ENCODE data around the gene TRIM61.

Gene TRIM61

GRCh38 chr4:164924670-164925238, 52.7 kb downstream of the TRIM61 start:
- no peak for TF ChIP-seq CTCF (IDR thresholded peaks at IDR 0.05)

GRCh38 chr4:164918956-164919355, 58.5 kb downstream of the TRIM61 start:
- no peak for TF ChIP-seq CTCF (IDR thresholded peaks at IDR 0.05)
